ENCODE data around the gene DNAJC1.

DNA sequence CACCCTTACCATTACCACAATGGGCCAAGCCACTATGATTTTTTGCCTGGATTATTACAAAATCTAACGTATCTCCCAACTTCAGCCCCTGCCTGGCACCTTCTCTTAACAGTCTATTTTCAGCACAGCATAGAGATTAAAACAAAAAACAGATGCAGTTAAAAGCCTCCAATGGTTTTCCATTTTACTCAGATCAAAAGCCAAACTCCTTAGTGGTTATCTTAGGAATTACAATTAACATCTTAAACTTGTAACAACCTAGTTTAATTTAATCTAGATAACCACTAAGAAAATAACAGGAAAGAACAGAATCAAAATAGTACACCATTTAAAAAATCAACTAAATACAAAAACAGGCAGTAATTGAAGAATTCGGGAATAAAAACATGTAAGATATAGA, 43.5 kb downstream of the DNAJC1 start:
- TF ChIP-seq, protein P1, sequence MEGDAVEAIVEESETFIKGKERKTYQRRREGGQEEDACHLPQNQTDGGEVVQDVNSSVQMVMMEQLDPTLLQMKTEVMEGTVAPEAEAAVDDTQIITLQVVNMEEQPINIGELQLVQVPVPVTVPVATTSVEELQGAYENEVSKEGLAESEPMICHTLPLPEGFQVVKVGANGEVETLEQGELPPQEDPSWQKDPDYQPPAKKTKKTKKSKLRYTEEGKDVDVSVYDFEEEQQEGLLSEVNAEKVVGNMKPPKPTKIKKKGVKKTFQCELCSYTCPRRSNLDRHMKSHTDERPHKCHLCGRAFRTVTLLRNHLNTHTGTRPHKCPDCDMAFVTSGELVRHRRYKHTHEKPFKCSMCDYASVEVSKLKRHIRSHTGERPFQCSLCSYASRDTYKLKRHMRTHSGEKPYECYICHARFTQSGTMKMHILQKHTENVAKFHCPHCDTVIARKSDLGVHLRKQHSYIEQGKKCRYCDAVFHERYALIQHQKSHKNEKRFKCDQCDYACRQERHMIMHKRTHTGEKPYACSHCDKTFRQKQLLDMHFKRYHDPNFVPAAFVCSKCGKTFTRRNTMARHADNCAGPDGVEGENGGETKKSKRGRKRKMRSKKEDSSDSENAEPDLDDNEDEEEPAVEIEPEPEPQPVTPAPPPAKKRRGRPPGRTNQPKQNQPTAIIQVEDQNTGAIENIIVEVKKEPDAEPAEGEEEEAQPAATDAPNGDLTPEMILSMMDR (conservative IDR thresholded peaks at IDR 0.05) = no peak; the same call in 1 of the 2 replicates
- no peak for TF ChIP-seq EZH2 (IDR thresholded peaks at IDR 0.05; ENCODE audit: low read depth)
